ENCODE measurements around the gene SLC29A3. TPM values are rescaled to one million over a fixed set of nuclear protein-coding genes. Genes with fewer than 3 reads are reported as not detected.

SLC29A3 gene
- polyA plus RNA-seq, 1 donor (not counting 4 experiments of a cell fraction or from before 2014, with no cell fraction given): 0.52 TPM

GRCh38 chr10:71277914-71278665 is 41.0 kb upstream of the SLC29A3 start:
- no peak overlapping the region for H2AFZ ChIP-seq (ENCODE audit: control insufficient read depth, low read length)
- no peak for DNase-seq (ENCODE audit: low read depth, low spot score)
- dilution Hi-C loops (cut with MboI; ENCODE audit: extremely low pct_ligation_motif_present, low sequenced_read_pairs): no loop called here
- H3K79me2 ChIP-seq (ENCODE audit: control insufficient read depth, insufficient read depth, low read length): no peaks in the 10 kb centered on the region
- no peak overlapping the region for H3K4me2 ChIP-seq (ENCODE audit: control insufficient read depth, extremely low read depth, insufficient read depth, low read depth, low read length)
- H3K27me3 ChIP-seq (ENCODE audit: control insufficient read depth, extremely low read depth, insufficient read depth, low read length): no peaks in the 10 kb centered on the region
- H3K9me1 ChIP-seq (ENCODE audit: control insufficient read depth, extremely low read depth, insufficient read depth, low read length): no peaks in the 10 kb centered on the region
- no peak for FAIRE-seq
- H3K27ac ChIP-seq (ENCODE audit: control insufficient read depth, insufficient read depth, low read length): no peak overlapping the region
- no peak for TF ChIP-seq EZH2 (IDR thresholded peaks at IDR 0.05; ENCODE audit: low read length)
- TF ChIP-seq, protein P1, sequence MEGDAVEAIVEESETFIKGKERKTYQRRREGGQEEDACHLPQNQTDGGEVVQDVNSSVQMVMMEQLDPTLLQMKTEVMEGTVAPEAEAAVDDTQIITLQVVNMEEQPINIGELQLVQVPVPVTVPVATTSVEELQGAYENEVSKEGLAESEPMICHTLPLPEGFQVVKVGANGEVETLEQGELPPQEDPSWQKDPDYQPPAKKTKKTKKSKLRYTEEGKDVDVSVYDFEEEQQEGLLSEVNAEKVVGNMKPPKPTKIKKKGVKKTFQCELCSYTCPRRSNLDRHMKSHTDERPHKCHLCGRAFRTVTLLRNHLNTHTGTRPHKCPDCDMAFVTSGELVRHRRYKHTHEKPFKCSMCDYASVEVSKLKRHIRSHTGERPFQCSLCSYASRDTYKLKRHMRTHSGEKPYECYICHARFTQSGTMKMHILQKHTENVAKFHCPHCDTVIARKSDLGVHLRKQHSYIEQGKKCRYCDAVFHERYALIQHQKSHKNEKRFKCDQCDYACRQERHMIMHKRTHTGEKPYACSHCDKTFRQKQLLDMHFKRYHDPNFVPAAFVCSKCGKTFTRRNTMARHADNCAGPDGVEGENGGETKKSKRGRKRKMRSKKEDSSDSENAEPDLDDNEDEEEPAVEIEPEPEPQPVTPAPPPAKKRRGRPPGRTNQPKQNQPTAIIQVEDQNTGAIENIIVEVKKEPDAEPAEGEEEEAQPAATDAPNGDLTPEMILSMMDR (optimal IDR thresholded peaks at IDR 0.05 in 1 of 3, IDR thresholded peaks at IDR 0.05 in 1 of 3, conservative IDR thresholded peaks at IDR 0.05 in 1 of 3; ENCODE audit: extremely low read depth in 1 of 3, insufficient read depth in 2 of 3, low read length in 3 of 3): no peak
- H3K9ac ChIP-seq (ENCODE audit: control insufficient read depth, extremely low read depth, insufficient read depth, low read length): no peak overlapping the region
- no peak overlapping the region for H3K4me3 ChIP-seq (ENCODE audit: control insufficient read depth in 2 of 3, extremely low read depth in 1 of 3, insufficient read depth in 2 of 3, low read depth in 1 of 3, low read length in 3 of 3)
- H3K36me3 ChIP-seq (ENCODE audit: control insufficient read depth in 2 of 2, extremely low read depth in 1 of 2, insufficient read depth in 2 of 2, low read length in 2 of 2): no peaks in the 10 kb centered on the region
- H4K20me1 ChIP-seq (ENCODE audit: control insufficient read depth, extremely low read depth, insufficient read depth, low read length): no peaks in the 10 kb centered on the region
- no peaks in the 10 kb centered on the region for H3K4me1 ChIP-seq (ENCODE audit: control insufficient read depth, extremely low read depth, insufficient read depth, low read length)
- no peaks in the 10 kb centered on the region for H3K9me3 ChIP-seq (ENCODE audit: control insufficient read depth, low read depth, low read length)

GRCh38 chr10:71278691-71279588 is 40.1 kb upstream of the SLC29A3 start:
- DNase-seq (ENCODE audit: low read depth, low spot score) (no peak), FAIRE-seq (no peak)
- no peaks in the 10 kb centered on the region for H4K20me1 ChIP-seq (ENCODE audit: control insufficient read depth, extremely low read depth, insufficient read depth, low read length)
- no peaks in the 10 kb centered on the region for H3K79me2 ChIP-seq (ENCODE audit: control insufficient read depth, insufficient read depth, low read length)
- H3K9me3 ChIP-seq (ENCODE audit: control insufficient read depth, low read depth, low read length): no peaks in the 10 kb centered on the region
- H3K27me3 ChIP-seq (ENCODE audit: control insufficient read depth, extremely low read depth, insufficient read depth, low read length): no peaks in the 10 kb centered on the region
- dilution Hi-C loops (cut with MboI; ENCODE audit: extremely low pct_ligation_motif_present, low sequenced_read_pairs): no loop called here
- H2AFZ ChIP-seq (ENCODE audit: control insufficient read depth, low read length): no peak overlapping the region
- no peaks in the 10 kb centered on the region for H3K36me3 ChIP-seq (ENCODE audit: control insufficient read depth in 2 of 2, extremely low read depth in 1 of 2, insufficient read depth in 2 of 2, low read length in 2 of 2)
- TF ChIP-seq EZH2 (IDR thresholded peaks at IDR 0.05; ENCODE audit: low read length): no peak
- TF ChIP-seq, protein P1 (optimal IDR thresholded peaks at IDR 0.05 in 1 of 3, IDR thresholded peaks at IDR 0.05 in 1 of 3, conservative IDR thresholded peaks at IDR 0.05 in 1 of 3; ENCODE audit: extremely low read depth in 1 of 3, insufficient read depth in 2 of 3, low read length in 3 of 3): no peak
- no peak overlapping the region for H3K4me3 ChIP-seq (ENCODE audit: control insufficient read depth in 2 of 3, extremely low read depth in 1 of 3, insufficient read depth in 2 of 3, low read depth in 1 of 3, low read length in 3 of 3)
- no peaks in the 10 kb centered on the region for H3K9me1 ChIP-seq (ENCODE audit: control insufficient read depth, extremely low read depth, insufficient read depth, low read length)
- H3K9ac ChIP-seq (ENCODE audit: control insufficient read depth, extremely low read depth, insufficient read depth, low read length): no peak overlapping the region
- no peak overlapping the region for H3K27ac ChIP-seq (ENCODE audit: control insufficient read depth, insufficient read depth, low read length)
- no peak overlapping the region for H3K4me2 ChIP-seq (ENCODE audit: control insufficient read depth, extremely low read depth, insufficient read depth, low read depth, low read length)
- H3K4me1 ChIP-seq (ENCODE audit: control insufficient read depth, extremely low read depth, insufficient read depth, low read length): no peaks in the 10 kb centered on the region
